ENCODE measurements around the gene POLR2J.

DNA sequence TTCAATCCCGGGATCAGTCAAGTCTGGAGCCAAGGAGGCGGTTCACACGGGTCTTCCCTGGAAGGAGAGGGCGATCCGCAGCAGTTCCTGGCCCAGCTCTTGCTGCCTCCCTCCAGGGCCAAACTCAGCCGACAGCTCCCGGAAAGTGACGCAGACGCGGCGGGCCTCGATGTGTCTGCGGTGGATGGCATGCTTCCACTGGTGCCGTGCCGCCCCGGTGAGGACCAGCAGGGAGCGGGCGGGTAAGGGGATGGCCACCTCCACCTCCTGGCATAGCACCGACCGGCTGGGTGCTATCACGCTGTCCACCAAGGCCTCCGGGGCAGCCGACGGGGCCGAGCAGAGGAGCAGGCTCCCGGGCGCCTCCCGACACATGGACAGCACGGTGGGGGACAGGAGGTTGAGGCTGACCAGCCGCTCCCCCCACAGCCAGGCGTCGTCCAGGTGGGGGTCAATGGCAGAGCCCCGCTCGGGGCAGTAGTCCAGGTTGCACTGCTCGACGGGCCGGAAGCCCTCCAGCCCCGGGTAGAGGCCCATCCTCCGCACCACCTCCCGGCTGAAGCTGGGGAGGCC is 21.3 kb downstream of the POLR2J start:
- no peak for TF ChIP-seq POLR2A (IDR thresholded peaks at IDR 0.05)
- TF ChIP-seq, protein P1, sequence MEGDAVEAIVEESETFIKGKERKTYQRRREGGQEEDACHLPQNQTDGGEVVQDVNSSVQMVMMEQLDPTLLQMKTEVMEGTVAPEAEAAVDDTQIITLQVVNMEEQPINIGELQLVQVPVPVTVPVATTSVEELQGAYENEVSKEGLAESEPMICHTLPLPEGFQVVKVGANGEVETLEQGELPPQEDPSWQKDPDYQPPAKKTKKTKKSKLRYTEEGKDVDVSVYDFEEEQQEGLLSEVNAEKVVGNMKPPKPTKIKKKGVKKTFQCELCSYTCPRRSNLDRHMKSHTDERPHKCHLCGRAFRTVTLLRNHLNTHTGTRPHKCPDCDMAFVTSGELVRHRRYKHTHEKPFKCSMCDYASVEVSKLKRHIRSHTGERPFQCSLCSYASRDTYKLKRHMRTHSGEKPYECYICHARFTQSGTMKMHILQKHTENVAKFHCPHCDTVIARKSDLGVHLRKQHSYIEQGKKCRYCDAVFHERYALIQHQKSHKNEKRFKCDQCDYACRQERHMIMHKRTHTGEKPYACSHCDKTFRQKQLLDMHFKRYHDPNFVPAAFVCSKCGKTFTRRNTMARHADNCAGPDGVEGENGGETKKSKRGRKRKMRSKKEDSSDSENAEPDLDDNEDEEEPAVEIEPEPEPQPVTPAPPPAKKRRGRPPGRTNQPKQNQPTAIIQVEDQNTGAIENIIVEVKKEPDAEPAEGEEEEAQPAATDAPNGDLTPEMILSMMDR (IDR thresholded peaks at IDR 0.05 in 4 of 5, conservative IDR thresholded peaks at IDR 0.05 in 1 of 5): no peak

Measured in gastrocnemius medialis (tissue), 4 donors.